A549 (cell line): Measurements from ENCODE around the gene PTPRN2.

Experiments used
- CTCF ChIP-seq: fragments of >200 bp; sonication (Bioruptor Twin); formaldehyde crosslinking; IDR thresholded peaks from 3 replicates; pipeline ENCODE4 v1.5.1; 2016
- JUNB ChIP-seq: fragments of >200 bp; sonication (Bioruptor Twin); formaldehyde crosslinking; IDR thresholded peaks from 2 replicates; pipeline ENCODE4 v1.6.1; 2016
- TP53 ChIP-seq: fragments of 250-450 bp; sonication (Bioruptor Pico); IDR thresholded peaks from 2 replicates; pipeline ENCODE4 v1.5.0; 2021; ENCODE audit warnings: mild to moderate bottlenecking, moderate library complexity

- TF ChIP-seq CTCF (no peak), JUNB (no peak), TP53 (CRISPR knock-in tag) (no peak)
Measured at GRCh38 chr7:158188676-158189075, 398.9 kb downstream of the PTPRN2 start.
